GM18867 (cell line): Measurements from ENCODE around the gene PITPNB.
A peak's percentile ranks its signal among the peaks of the same experiment; 100 is the strongest.

Source experiments
- ATAC-seq: cut with Tn5 transposase; IDR thresholded peaks from one replicate; pipeline ENCODE4 v1.9.1; 2021; ENCODE audit warnings: mild to moderate bottlenecking, moderate library complexity; ENCODE audit not compliant: unreplicated experiment

Gene PITPNB

GRCh38 chr22:27919222-27919941 is at the start of gene PITPNB:
TSS of gene PITPNB (minus strand) at chr22:27919256. CDS start at chr22:27919191, 65 bp downstream.
- ATAC-seq = peak; percentile 86

GRCh38 chr22:27966168-27967064 is 47.4 kb upstream of the PITPNB start:
- ATAC-seq = no peak

- ATAC-seq = no peak
Measured at GRCh38 chr22:27962268-27963044, 43.4 kb upstream of the PITPNB start.

- no peak for ATAC-seq
Measured at GRCh38 chr22:27961680-27962079, 42.6 kb upstream of the PITPNB start.

- no peak for ATAC-seq
Measured at GRCh38 chr22:27961182-27961581, 42.1 kb upstream of the PITPNB start.

GRCh38 chr22:27959335-27960090 is 40.5 kb upstream of the PITPNB start:
- ATAC-seq = no peak

- ATAC-seq = no peak
Measured at GRCh38 chr22:27952779-27953178, 33.7 kb upstream of the PITPNB start.

- no peak for ATAC-seq
Measured at GRCh38 chr22:27952091-27952490, 33.0 kb upstream of the PITPNB start.

- no peak for ATAC-seq
Measured at GRCh38 chr22:27949421-27949820, 30.4 kb upstream of the PITPNB start.

- no peak for ATAC-seq
Measured at GRCh38 chr22:27948569-27948968, 29.5 kb upstream of the PITPNB start.

- no peak for ATAC-seq
Measured at GRCh38 chr22:27947448-27947847, 28.4 kb upstream of the PITPNB start.

- ATAC-seq = no peak
Measured at GRCh38 chr22:27941143-27941542, 22.1 kb upstream of the PITPNB start.

- no peak for ATAC-seq
Measured at GRCh38 chr22:27937453-27937852, 18.4 kb upstream of the PITPNB start.

- ATAC-seq = no peak
Measured at GRCh38 chr22:27935897-27936296, 16.8 kb upstream of the PITPNB start.

- ATAC-seq = no peak
Measured at GRCh38 chr22:27934069-27934468, 15.0 kb upstream of the PITPNB start.

GRCh38 chr22:27933186-27933983 is 14.3 kb upstream of the PITPNB start:
- no peak for ATAC-seq

GRCh38 chr22:27930331-27931060 is 11.4 kb upstream of the PITPNB start:
- ATAC-seq = no peak

GRCh38 chr22:27927608-27928007 is 8.6 kb upstream of the PITPNB start:
- no peak for ATAC-seq

- ATAC-seq = no peak
Measured at GRCh38 chr22:27925331-27925730, 6.3 kb upstream of the PITPNB start.
